ENCODE results near the gene HMGB1.

DNA sequence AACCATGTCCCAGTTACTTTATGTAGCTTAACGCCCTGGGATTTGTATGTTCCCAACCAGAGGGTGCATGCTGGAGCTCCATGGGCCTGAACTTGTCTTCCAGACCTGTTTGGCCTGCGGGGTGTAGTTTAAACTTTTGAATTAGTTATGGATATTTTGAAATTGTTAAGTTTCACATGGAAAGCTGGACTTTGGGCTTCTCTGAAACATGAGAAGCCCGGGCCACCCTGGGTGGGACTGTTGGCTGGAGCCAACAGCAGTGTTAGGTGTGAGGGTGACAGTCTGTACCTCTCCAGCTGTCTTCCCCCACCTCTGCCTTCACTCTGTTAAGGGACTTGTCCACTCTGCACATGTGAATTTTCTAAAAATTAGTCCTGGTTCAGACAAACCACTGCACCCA, 41.8 kb downstream of the HMGB1 start:
- TF ChIP-seq POLR2AphosphoS5 (IDR thresholded peaks at IDR 0.05; ENCODE audit: low read depth, low read length) (no peak), SIN3A (IDR thresholded peaks at IDR 0.05; ENCODE audit: borderline replicate concordance, insufficient read depth, low read length) (no peak), FOXP2 (optimal IDR thresholded peaks at IDR 0.05; ENCODE audit: borderline replicate concordance, extremely low read depth, extremely low read length, insufficient read depth) (no peak), TAF1 (IDR thresholded peaks at IDR 0.05; ENCODE audit: borderline replicate concordance, insufficient read depth, low read length) (no peak)
- TF ChIP-seq, protein P1, sequence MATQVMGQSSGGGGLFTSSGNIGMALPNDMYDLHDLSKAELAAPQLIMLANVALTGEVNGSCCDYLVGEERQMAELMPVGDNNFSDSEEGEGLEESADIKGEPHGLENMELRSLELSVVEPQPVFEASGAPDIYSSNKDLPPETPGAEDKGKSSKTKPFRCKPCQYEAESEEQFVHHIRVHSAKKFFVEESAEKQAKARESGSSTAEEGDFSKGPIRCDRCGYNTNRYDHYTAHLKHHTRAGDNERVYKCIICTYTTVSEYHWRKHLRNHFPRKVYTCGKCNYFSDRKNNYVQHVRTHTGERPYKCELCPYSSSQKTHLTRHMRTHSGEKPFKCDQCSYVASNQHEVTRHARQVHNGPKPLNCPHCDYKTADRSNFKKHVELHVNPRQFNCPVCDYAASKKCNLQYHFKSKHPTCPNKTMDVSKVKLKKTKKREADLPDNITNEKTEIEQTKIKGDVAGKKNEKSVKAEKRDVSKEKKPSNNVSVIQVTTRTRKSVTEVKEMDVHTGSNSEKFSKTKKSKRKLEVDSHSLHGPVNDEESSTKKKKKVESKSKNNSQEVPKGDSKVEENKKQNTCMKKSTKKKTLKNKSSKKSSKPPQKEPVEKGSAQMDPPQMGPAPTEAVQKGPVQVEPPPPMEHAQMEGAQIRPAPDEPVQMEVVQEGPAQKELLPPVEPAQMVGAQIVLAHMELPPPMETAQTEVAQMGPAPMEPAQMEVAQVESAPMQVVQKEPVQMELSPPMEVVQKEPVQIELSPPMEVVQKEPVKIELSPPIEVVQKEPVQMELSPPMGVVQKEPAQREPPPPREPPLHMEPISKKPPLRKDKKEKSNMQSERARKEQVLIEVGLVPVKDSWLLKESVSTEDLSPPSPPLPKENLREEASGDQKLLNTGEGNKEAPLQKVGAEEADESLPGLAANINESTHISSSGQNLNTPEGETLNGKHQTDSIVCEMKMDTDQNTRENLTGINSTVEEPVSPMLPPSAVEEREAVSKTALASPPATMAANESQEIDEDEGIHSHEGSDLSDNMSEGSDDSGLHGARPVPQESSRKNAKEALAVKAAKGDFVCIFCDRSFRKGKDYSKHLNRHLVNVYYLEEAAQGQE (IDR thresholded peaks at IDR 0.05; ENCODE audit: insufficient read depth in 1 of 2, low read depth in 2 of 2, low read length in 2 of 2) = no peak

Measured in PFSK-1 (cell line).